Epithelial cell of proximal tubule (primary cell): ENCODE data around the gene CLNK. TPM values are rescaled to one million over a fixed set of nuclear protein-coding genes. Genes with fewer than 3 reads are reported as not detected.

Source experiments
- DNase-seq: peaks from one replicate; pipeline ENCODE4 v3.0.0-alpha.2; 2011; ENCODE audit warnings: low read depth
- H3K4me3 ChIP-seq: 2 replicates; pipeline ENCODE4 v1.5.1; 2011; ENCODE audit warnings: low read depth, mild to moderate bottlenecking, low read length
- CTCF ChIP-seq: conservative IDR thresholded peaks from 2 replicates; pipeline ENCODE4 v1.5.1; 2012; ENCODE audit warnings: low read depth, mild to moderate bottlenecking, low read length
- total RNA-seq: library from RNA; depleted of rRNA; stranded (reverse); fragments of >200 nt; gene quantifications from 2 replicates; pipeline ENCODE4 v1.2.3, GENCODE V29; 2015

Gene CLNK
- total RNA-seq, 1 donor from 2014 or later: not detected

GRCh38 chr4:10639664-10640063 is 44.9 kb downstream of the CLNK start:
- H3K4me3 ChIP-seq: no peak overlapping the region
- no peak for DNase-seq
- no peak for TF ChIP-seq CTCF

GRCh38 chr4:10639100-10639499 is 45.5 kb downstream of the CLNK start:
- H3K4me3 ChIP-seq: no peak overlapping the region
- TF ChIP-seq CTCF: no peak
- DNase-seq: no peak

- H3K4me3 ChIP-seq: no peak overlapping the region
- TF ChIP-seq CTCF: no peak
- DNase-seq: no peak
Observed at GRCh38 chr4:10635091-10635490, 49.5 kb downstream of the CLNK start.

- DNase-seq: no peak
- no peak overlapping the region for H3K4me3 ChIP-seq
- TF ChIP-seq CTCF: no peak
Observed at GRCh38 chr4:10629394-10629793, 55.2 kb downstream of the CLNK start.

GRCh38 chr4:10625131-10625530 is 59.4 kb downstream of the CLNK start:
- no peak for TF ChIP-seq CTCF
- H3K4me3 ChIP-seq: no peak overlapping the region
- DNase-seq: no peak

- no peak for TF ChIP-seq CTCF
- no peak for DNase-seq
- H3K4me3 ChIP-seq: no peak overlapping the region
Observed at GRCh38 chr4:10623862-10624261, 60.7 kb downstream of the CLNK start.

GRCh38 chr4:10623241-10623640 is 61.3 kb downstream of the CLNK start:
- no peak for TF ChIP-seq CTCF
- DNase-seq: no peak
- H3K4me3 ChIP-seq: no peak overlapping the region
